CMK (cell line): ENCODE data around the gene GLI1.
"Not testable (repeated sequence)": the region's sequence is repeated elsewhere in the genome, so short reads cannot be mapped to it uniquely, and the experiment has no call there.

ENCODE experiments used
- DNase-seq: peaks from one replicate; pipeline ENCODE4 v3.0.0-alpha.2; 2010; ENCODE audit warnings: low read depth

The GLI1 gene

DNA sequence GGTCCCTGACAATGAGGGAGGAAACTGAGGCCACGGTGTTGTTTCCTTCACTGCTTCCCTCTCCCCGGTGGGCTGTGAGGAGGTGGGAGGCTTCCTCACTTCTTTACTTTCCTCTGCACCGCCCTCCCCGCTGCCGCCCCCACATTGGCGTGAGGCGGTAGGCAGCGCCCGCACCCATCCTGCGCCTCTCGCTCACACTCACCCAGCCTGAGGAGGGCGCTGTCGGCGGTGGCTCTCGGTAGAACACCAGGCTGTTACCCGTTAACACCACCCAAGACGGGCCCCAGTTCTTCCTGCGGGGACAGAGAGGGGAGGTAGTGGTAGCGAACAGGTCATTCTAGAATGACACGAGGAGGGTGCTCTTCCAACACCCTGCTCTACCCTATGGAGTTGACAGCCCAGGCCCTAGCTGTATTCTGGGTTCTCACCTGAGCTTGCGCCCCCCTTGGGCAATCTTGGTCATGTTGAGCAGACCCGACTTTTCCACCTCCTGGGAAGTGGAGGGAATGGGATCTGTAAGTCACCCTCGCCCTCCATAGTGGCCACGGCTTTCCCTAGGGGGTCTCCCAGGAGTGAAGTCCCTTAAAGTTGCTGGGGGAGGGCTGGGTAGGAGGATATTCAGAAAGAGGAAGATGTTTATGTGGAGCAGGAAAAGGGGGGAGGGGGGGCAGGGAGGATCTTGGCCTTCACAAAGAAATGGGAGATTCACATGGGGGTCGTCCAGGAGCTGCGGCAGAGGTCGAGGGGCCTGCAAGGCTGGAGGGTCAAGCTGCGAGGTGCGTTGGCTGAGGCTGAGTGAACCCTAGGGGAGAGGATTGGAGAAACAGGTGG, 16.8 kb downstream of the GLI1 start:
- DNase-seq, result no peak

DNA sequence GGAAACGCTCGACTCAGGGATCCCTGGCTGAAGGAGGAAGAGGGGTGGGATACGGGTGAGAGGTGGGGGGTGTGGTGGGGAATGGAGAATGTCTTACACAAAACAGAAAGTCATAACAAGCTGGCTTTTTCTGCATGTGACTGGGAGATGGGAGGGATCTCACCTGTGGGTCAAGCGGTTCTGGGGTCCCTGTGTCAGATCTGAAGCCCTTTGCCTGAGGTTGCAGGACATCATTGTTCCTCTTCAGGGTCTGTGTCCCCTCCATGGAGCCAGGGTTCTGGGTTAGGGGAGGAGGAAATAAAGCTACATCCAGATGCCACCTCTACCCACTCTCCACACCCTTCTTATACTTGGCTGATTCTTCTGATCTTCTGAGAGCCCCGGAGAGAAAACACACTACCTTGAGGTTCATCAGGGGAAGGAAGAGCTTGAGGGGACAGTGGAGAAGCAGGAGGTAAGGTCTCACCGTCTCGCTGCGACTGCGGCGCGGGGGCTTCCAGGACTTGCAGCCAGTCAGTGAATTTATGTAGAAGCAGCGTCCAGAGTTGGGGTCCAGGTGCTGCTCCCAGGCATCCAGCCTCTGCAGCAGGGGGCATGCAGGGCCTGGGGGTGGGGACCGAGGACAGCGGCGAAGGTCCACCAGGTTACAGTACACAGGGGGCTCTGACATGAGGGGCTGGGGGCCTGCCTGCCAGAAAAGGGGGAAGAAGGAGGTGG, 17.6 kb downstream of the GLI1 start:
- no peak for DNase-seq

DNA sequence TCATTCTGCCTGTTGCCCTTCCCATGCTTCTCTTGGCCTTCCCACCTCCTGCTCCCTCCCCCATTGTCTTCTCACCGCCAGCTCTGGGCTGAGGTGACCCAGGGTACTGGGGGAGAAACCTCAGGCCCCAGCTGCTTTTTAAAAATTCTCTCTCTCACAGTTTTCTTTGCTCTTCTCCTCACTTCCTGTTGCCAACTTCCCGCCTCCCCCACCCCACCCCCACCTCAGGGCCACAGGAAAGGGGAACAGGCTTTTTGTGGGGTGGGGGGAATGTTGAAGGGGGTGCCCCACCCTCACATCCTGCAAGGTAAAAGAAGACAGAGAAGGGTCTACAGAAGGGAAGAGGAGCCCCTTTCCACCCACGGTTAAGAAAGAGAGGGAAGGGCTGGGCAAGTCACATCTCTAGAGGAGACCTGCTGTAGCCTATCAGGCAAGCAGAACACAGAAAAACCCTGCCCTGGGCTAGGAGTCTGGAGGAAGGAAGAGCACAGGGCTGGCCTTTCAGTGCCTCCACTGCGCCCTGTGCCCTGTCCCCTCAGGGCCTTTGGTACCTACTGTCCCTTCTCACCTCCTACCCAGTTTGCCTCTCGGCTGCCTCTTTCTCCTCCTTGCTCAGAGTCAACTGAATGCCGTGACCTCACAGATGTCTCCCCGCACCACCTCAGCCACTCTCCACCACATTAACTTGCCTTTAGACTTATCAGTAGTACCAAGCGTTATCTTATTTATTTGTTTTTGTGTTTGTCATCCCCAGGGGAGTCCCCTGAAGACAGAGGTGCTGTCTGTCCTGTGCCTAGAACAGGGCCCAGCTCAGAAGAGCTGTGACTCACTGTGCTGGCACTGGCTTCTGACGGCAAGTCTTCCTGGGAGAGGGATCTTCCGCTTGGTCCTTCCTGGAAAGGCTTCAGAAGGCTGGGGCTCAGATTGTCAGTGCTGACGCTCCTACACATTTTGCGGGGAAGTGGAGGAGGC, 18.4 kb downstream of the GLI1 start:
- DNase-seq, result no peak

DNA sequence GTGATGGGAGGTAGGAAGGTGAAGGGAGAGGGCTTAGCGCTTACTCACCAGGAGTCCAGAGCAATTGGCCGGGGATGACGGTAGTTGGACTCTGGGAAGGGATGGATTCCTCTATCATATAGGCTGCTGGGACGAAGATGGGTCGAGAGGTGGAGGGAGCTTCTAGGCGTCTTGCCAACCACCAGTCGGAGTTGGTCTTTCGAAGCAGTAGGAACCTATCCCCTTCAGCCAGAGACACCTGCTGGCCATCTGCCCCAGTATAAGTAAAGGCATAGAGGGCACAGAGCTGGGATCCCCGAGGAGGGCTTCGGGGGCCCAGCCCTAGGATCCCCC, 19.4 kb downstream of the GLI1 start:
- DNase-seq, result no peak

DNA sequence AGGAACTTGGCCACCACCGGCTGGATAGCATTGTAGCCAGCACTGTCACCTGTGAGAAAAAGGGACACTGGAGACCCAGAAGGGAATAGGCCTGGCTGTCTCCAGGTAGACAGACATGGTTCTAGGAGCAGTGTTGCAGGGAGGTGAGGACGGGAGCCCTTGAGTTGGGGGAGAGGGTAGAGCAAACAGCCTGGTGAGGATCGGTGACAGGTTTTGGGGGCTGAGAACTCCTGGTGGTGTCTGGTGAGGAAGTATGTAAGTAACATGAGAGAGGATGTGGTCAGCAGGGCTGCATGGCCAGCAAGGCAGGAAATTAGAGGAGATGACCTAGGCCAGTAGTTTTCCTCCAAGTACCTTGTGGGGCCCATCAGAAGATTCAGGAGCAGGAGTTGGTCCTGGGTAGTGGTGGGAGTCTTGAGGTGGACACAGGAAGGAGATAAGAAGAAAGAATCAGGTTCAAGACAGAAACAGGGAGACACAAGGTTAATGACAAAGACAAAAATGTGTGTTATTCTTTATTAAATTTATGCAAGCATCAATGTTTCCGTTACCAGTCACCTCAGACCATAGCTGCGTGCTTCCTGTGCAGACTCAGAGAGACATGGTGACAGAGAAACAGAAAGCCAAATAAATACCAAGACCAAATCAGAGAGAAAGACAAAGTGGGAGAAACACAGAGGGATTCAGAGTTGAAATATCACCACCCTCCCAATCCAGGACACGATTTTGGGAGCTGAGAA, 20.0 kb downstream of the GLI1 start, which contains the start of gene ARHGAP9:
TSS of gene ARHGAP9 (minus strand) at position 491 of the 740 bp plus-strand sequence. CDS start at position 31, 460 bp downstream.
- no peak for DNase-seq

DNA sequence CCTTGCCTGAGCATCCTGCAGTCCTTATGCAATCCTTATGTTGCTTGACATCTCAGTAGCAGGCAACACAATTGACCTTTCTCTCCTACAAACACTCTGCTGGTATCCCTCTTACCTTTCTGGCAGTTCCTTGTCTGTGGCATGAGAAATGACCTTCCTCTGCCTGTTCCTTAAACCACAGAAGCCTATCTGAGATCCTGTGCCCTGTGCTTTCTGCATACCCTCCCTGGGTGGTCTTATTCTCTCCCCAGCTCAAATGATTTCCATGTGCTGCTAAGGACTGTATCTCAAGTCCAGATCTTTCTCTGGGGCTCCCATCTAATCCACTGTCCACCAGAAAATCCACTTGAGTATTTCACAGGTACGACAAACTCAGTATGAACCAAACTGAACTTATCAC, 22.1 kb downstream of the GLI1 start:
- DNase-seq, result no peak

DNA sequence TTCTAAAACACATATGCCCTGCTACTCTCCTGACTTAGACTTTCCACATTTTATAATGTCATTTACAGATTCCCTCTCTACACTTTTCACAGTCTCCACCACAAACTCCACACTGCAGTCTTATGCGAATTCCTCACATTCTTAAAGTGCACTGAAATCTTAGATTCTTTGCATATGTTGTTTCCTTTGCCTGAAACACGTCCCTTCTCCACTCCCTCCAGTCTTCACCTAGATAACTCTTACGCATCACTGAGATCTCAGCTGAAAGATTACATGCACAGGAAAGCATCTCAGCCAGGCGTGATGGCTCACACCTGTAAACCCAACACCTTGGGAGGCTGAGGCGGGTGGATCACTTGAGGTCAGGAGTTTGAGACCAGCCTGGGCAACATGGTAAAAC, 23.9 kb downstream of the GLI1 start:
- no peak for DNase-seq

DNA sequence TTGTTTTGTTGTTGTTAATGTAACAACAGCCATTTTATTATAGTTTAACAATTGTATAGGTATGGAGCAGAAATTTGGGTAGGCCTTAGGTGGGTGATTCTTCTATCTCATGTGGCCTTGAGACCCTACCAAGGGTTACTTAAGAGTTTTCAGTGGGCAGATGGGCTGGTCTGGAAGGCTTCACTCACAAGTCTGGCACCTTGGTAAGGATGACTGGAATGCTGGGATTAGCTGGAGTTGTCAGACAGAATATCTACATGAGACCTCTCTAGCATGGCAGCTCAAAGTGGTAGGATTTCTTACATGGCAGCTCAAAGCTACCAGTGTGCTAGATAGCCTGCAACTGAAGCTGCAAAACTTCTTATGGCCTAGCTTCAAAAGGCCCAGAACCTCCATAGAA, 26.1 kb downstream of the GLI1 start:
- DNase-seq, result no peak

DNA sequence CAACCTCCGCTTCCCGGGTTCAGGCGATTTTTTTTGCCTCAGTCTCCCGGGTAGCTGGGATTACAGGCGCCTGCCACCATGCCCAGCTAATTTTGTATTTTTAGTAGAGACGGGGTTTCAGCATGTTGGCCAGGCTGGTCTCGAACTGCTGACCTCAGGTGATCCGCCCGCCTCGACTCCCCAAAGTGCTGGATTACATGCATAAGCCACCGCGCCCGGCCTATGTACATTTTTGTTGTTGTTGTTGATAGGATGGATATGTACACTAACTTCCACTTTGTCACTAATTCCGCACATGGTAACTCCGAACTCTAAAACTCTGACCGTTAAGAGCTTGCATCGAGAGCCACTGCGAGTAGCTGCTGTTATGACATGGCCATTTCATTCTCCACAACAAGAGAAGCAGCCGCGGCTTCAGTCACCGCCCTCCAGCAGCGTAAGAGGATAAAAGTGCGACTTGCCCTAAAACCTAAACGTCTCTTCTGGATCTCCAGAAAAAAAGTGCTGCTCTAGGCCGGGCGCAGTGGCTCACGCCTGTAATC, 27.5 kb downstream of the GLI1 start:
- DNase-seq, result no peak

DNA sequence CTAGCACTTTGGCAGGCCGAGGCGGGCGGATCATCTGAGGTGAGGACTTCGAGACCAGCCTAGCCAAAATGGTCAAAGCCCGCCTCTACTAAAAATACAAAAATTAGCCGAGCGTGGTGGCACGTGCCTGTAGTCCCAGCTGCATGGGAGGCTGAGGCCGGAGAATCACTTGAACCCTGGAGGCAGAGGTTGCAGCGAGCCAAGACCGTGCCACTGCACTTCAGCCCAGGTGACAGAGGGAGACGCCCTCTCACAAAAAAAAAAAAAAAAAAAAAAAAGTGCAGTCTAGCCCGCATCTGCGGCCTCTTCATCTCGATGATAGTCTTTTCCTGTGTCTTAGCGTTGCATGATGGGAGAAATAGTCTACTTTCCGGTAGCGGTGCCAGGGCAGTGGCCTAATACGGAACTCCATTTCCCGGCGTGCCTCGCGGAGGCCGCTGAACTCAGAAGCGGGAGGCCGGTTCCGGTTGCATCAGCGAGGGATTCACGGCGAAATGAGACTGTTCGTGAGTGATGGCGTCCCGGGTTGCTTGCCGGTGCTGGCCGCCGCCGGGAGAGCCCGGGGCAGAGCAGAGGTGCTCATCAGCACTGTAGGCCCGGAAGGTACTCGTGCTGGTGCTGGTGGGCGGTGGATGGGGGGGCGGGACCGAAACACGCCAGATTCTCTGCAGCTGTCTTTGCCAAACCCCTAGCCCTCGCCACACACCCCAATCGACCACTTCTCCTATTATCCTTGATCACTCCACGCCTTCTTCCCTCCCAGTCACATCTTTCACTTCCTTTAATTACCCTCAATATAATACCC, 28.2 kb downstream of the GLI1 start, which contains the start of gene MARS1:
TSS of gene MARS1 (plus strand) at position 472 of the 805 bp plus-strand sequence. CDS start at position 495, 23 bp downstream.
- DNase-seq, result peak; percentile 89

DNA sequence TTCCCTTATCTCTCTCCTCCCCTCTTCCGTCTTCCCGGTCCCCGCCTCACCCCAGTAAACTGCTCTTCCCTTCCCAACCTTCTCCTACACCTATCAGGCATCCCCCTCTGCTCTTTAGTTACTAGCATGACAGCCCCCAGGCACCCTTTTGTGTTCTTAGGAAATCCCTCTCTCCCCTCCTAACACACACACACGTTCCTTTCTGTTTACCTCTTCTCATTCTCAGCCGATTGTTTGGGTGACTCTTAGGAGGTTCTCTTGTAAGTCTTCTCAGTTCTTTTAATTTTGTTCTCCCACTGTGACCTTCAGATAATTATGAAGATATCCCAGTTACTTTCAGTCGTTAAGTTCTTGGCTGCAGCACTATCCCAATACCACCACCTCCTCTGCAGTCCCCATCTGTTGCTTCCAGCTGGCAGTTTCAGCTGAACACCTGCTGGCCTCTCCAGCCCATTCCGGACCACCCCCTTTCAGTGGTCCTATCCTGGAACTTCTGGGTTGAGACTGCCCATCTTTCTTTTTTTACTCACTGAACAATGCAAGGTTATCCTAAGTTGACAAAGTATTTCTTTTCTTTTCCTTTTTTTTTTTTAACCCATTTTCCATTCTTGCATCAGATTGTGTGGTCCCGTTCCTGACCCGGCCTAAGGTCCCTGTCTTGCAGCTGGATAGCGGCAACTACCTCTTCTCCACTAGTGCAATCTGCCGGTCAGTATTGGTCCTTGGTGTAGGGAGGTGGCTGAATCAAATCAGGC, 29.0 kb downstream of the GLI1 start:
- DNase-seq, result no peak

DNA sequence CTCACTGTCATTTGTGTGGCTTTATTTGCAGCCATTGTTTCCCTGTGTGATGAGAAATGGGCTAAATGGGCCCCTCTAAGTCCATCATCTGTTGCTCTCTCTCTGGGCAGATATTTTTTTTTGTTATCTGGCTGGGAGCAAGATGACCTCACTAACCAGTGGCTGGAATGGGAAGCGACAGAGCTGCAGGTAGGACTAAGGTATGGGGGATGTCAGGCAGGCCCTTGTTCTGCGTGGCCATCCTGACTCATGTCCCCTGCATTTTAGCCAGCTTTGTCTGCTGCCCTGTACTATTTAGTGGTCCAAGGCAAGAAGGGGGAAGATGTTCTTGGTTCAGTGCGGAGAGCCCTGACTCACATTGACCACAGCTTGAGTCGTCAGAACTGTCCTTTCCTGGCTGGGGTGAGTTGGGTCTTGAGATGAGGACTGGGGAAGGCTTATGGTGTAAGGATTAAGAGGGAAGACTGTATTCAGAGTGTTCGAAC, 29.6 kb downstream of the GLI1 start:
- DNase-seq, result no peak

DNA sequence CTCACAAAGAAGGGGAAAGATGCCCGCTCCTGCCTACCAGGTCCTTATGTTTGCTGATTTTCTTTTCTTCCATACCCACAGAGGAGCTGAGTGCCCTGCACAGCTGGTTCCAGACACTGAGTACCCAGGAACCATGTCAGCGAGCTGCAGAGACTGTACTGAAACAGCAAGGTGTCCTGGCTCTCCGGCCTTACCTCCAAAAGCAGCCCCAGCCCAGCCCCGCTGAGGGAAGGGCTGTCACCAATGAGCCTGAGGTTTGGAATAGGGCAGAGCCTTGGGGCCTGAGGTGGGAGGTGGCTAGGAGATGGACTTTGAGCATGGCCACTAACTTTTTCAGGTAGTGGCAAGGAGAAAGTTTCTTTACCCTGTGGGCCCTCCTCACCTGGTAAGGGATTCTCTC, 30.5 kb downstream of the GLI1 start:
- DNase-seq, result no peak

DNA sequence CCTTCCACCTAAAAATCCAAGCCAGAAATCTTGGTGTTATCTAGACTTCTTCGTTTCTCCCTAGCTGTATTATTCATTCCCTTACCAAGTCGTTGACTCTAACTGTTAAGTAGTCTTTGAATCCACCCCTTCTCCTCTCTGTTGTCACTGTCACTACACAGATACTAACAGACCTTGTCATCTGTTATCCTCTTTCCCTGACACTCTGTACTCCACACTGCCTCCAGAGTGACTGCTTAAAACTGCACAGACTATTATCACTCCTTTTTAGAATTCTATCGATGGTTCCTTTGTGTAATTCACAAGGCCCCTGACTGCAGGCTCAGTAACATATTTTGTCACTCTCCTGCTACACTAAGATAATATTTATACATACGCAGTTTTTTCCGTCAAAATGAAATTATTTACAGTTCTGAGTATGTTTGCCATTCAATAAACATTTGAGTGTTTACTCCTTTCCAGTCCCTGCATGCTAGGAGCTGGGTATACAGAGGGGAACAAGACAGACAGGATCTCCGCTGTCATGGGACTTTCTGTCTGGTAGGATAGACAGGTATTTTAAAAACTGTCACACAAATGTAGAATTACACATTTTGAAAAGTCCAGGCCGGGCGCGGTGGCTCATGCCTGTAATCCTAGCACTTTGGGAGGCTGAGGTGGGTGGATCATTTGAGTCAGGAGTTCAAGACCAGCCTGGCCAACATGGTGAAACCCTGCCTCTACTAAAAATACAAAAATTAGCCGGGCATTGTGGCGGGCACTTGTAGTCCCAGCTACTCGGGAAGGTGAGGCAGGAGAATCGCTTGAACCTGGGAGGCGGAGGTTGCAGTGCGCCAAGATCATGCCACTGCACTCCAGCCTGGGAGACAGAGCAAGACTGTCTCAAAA, 32.1 kb downstream of the GLI1 start:
- no peak for DNase-seq

DNA sequence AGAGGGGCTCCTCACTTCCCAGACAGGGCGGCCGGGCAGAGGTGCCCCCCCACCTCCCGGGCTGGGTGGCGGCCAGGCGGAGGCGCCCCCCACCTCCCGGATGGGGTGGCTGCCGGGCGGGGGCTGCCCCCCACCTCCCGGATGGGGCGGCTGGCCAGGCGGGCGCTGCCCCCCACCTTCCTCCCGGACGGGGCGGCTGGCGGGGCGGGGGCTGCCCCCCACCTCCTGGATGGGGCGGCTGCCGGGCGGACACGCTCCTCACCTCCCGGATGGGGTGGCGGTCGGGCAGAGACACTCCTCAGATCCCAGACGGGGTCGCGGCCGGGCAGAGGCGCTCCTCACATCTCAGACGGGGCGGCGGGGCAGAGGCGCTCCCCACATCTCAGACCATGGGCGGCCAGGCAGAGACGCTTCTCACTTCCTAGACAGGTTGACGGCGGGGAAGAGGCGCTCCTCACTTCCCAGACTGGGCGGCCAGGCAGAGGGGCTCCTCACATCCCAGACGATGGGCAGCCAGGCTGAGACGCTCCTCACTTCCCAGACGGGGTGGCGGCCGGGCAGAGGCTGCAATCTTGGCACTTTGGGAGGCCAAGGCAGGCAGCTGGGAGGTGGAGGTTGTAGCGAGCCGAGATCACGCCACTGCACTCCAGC, 35.6 kb downstream of the GLI1 start:
- DNase-seq, result not testable (repeated sequence)

DNA sequence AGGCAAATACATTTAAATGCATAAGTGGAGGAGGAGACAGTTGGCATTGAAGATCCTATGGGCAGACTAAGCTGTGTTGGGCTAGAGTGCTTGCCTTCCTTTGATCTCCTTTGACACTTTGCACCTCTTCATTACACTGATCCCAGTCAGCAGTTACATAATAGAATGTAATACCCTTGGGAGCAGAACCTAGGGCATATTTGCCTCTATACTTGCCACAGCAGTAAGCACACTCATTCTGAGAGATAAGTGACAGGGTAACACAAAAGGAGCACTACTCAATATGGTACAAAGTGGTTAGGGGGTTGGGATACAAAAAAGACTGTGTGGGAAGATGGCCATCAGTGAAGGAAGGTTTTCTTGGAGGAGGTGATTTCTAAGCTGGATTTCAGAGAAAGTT, 37.2 kb downstream of the GLI1 start:
- DNase-seq, result no peak

DNA sequence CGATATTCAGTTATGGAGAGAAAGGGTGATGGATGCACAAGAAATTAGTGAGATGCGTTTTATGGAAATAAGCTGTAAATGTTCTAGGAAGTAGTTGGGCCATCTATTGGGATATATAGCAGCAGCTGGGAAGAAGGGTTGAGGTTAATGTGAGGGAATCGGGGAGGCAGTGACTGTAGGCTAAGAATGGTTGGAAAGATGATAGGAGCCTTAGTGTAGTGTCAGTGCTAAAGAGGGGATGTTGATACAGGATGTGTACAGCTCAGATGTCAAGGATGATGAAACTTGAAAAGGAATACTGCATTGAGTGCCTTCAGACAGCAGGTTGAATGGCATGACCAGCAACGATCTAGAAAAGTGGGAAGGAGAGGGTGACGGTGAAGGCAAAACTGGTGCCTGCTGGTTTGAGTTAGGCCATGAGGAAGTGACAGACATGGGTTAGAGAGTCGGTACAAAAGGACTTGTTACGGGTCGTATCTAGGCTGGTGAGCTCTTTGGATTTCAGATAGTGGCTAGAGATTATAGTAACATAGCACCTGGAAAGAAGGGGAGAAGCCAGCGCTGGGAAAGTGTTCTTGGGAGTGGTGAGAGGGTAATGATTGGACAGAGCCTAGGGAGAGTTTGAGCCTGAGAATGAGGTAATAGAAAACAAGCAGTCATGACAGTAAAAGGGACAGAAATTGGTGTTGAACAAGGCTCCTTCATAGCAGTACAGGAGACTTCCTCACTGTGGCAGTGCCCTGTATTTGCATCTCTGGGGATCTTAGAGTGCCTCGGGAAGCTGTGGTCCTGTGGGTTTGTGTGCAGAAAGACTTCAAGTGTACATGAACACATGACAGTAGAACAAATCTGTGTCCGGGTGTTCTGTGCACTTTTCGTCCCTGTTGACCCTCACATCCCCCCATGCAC, 37.9 kb downstream of the GLI1 start:
- no peak for DNase-seq
